Measurements from ENCODE around the gene RAB3C. TPM values are rescaled to one million over a fixed set of nuclear protein-coding genes. Genes with fewer than 3 reads are reported as not detected.
"Not testable (repeated sequence)": the region's sequence is repeated elsewhere in the genome, so short reads cannot be mapped to it uniquely, and the experiment has no call there.

Gene RAB3C
- total RNA-seq, 1 donor from 2014 or later = 0.45 TPM

- H3K27ac Mint-ChIP-seq (ENCODE audit: unreplicated experiment) = no peak overlapping the region
- FAIRE-seq (no peak), DNase-seq (ENCODE audit: low read depth) (no peak)
- H3K36me3 ChIP-seq (ENCODE audit: insufficient read depth, low read length) = no peaks in the 10 kb centered on the region
- H3K4me3 Mint-ChIP-seq (ENCODE audit: unreplicated experiment) = no peak overlapping the region
- no peaks in the 10 kb centered on the region for H3K4me1 ChIP-seq (ENCODE audit: insufficient read depth, low read length)
- H3K27me3 ChIP-seq (ENCODE audit: insufficient read depth, low read length) = no peaks in the 10 kb centered on the region
- no peaks in the 10 kb centered on the region for H4K20me1 ChIP-seq (ENCODE audit: insufficient read depth, low read length)
- no peaks in the 10 kb centered on the region for H3K27me3 Mint-ChIP-seq (ENCODE audit: low read depth, unreplicated experiment)
- no peaks in the 10 kb centered on the region for H3K4me1 Mint-ChIP-seq (ENCODE audit: low read depth, unreplicated experiment)
- no peaks in the 10 kb centered on the region for H3K79me2 ChIP-seq (ENCODE audit: insufficient read depth, low read length)
- H3K9me3 Mint-ChIP-seq (ENCODE audit: unreplicated experiment) = no peaks in the 10 kb centered on the region
- H3K9ac ChIP-seq (ENCODE audit: low read length) = no peak overlapping the region
- H2AFZ ChIP-seq (ENCODE audit: low read depth, low read length) = no peak overlapping the region
- no peak overlapping the region for H3K27ac ChIP-seq (ENCODE audit: low read depth, low read length)
- TF ChIP-seq EZH2 (IDR thresholded peaks at IDR 0.05; ENCODE audit: insufficient read depth, low read length) = no peak
- no peak for TF ChIP-seq CTCF (IDR thresholded peaks at IDR 0.05; ENCODE audit: insufficient read depth, low read depth, low read length)
- no peak overlapping the region for H3K4me3 ChIP-seq (ENCODE audit: insufficient read depth, low read depth, low read length)
- no peaks in the 10 kb centered on the region for H3K36me3 Mint-ChIP-seq (ENCODE audit: low read depth, unreplicated experiment)
- no peaks in the 10 kb centered on the region for H3K9me3 ChIP-seq (ENCODE audit: insufficient read depth, low read depth, low read length)
- no peak overlapping the region for H3K4me2 ChIP-seq (ENCODE audit: low read length)
Observed at GRCh38 chr5:58687595-58687994, 104.7 kb downstream of the RAB3C start.

GRCh38 chr5:58699088-58699761 is 116.3 kb downstream of the RAB3C start:
- H3K27ac Mint-ChIP-seq (ENCODE audit: unreplicated experiment); H3K36me3 Mint-ChIP-seq (ENCODE audit: low read depth, unreplicated experiment); H3K4me1 ChIP-seq (ENCODE audit: insufficient read depth, low read length); FAIRE-seq; H3K27ac ChIP-seq (ENCODE audit: low read depth, low read length); H3K27me3 Mint-ChIP-seq (ENCODE audit: low read depth, unreplicated experiment); H3K27me3 ChIP-seq (ENCODE audit: insufficient read depth, low read length); H3K4me3 Mint-ChIP-seq (ENCODE audit: unreplicated experiment); H3K36me3 ChIP-seq (ENCODE audit: insufficient read depth, low read length); H3K9ac ChIP-seq (ENCODE audit: low read length); DNase-seq (ENCODE audit: low read depth); H4K20me1 ChIP-seq (ENCODE audit: insufficient read depth, low read length); H3K79me2 ChIP-seq (ENCODE audit: insufficient read depth, low read length); H2AFZ ChIP-seq (ENCODE audit: low read depth, low read length); H3K4me1 Mint-ChIP-seq (ENCODE audit: low read depth, unreplicated experiment); H3K4me2 ChIP-seq (ENCODE audit: low read length); H3K4me3 ChIP-seq (ENCODE audit: insufficient read depth, low read depth, low read length); H3K9me3 ChIP-seq (ENCODE audit: insufficient read depth, low read depth, low read length): not testable (repeated sequence)
- peaks cover 12% of the 10 kb centered on the region for H3K9me3 Mint-ChIP-seq (ENCODE audit: unreplicated experiment)

GRCh38 chr5:58699762-58700118 is 116.9 kb downstream of the RAB3C start:
- Mint-ChIP-seq H3K4me3 (ENCODE audit: unreplicated experiment) (no peak overlapping the region), H3K4me1 (ENCODE audit: low read depth, unreplicated experiment) (no peaks in the 10 kb centered on the region), H3K27me3 (ENCODE audit: low read depth, unreplicated experiment) (no peaks in the 10 kb centered on the region), H3K36me3 (ENCODE audit: low read depth, unreplicated experiment) (no peaks in the 10 kb centered on the region), H3K27ac (ENCODE audit: unreplicated experiment) (no peak overlapping the region), H3K9me3 (ENCODE audit: unreplicated experiment) (peaks cover 12% of the 10 kb centered on the region)
- Histone ChIP-seq H3K79me2 (ENCODE audit: insufficient read depth, low read length) (no peaks in the 10 kb centered on the region), H3K4me3 (ENCODE audit: insufficient read depth, low read depth, low read length) (no peak overlapping the region), H3K9me3 (ENCODE audit: insufficient read depth, low read depth, low read length) (no peaks in the 10 kb centered on the region), H2AFZ (ENCODE audit: low read depth, low read length) (no peak overlapping the region), H3K4me1 (ENCODE audit: insufficient read depth, low read length) (no peaks in the 10 kb centered on the region), H3K4me2 (ENCODE audit: low read length) (no peak overlapping the region), H3K9ac (ENCODE audit: low read length) (no peak overlapping the region), H3K27ac (ENCODE audit: low read depth, low read length) (no peak overlapping the region), H4K20me1 (ENCODE audit: insufficient read depth, low read length) (no peaks in the 10 kb centered on the region), H3K36me3 (ENCODE audit: insufficient read depth, low read length) (no peaks in the 10 kb centered on the region), H3K27me3 (ENCODE audit: insufficient read depth, low read length) (no peaks in the 10 kb centered on the region)
- FAIRE-seq (no peak), DNase-seq (ENCODE audit: low read depth) (no peak)
- TF ChIP-seq EZH2 (IDR thresholded peaks at IDR 0.05; ENCODE audit: insufficient read depth, low read length) = no peak
- no peak for TF ChIP-seq CTCF (IDR thresholded peaks at IDR 0.05; ENCODE audit: insufficient read depth, low read depth, low read length)
